Hepatic stellate cell (primary cell): ENCODE results near the gene SHC3.

Experiments
- DNase-seq: peaks from one replicate; pipeline ENCODE4 v3.0.0; 2011; ENCODE audit warnings: low spot score

Gene SHC3

GRCh38 chr9:88985616-88986015 lies 193.0 kb downstream of the SHC3 start:
- DNase-seq, result no peak

GRCh38 chr9:88984543-88984883 lies 194.1 kb downstream of the SHC3 start:
- no peak for DNase-seq

GRCh38 chr9:88983865-88984542 lies 194.6 kb downstream of the SHC3 start:
- DNase-seq, result no peak

- no peak for DNase-seq
Observed at GRCh38 chr9:88980740-88981203, 197.8 kb downstream of the SHC3 start.

- DNase-seq, result no peak
Observed at GRCh38 chr9:88979791-88980190, 198.8 kb downstream of the SHC3 start.

GRCh38 chr9:88979021-88979420 lies 199.6 kb downstream of the SHC3 start:
- no peak for DNase-seq

- no peak for DNase-seq
Observed at GRCh38 chr9:88978034-88978433, 200.6 kb downstream of the SHC3 start.

GRCh38 chr9:88976890-88977257 lies 201.7 kb downstream of the SHC3 start:
- no peak for DNase-seq

- no peak for DNase-seq
Observed at GRCh38 chr9:88975966-88976889, 202.4 kb downstream of the SHC3 start.

- no peak for DNase-seq
Observed at GRCh38 chr9:88974641-88975040, 204.0 kb downstream of the SHC3 start.

GRCh38 chr9:88973281-88974045 lies 205.2 kb downstream of the SHC3 start:
- DNase-seq, result no peak

GRCh38 chr9:88972401-88972800 lies 206.2 kb downstream of the SHC3 start:
- DNase-seq, result no peak

- DNase-seq, result no peak
Observed at GRCh38 chr9:88971131-88971960, 207.3 kb downstream of the SHC3 start.

- no peak for DNase-seq
Observed at GRCh38 chr9:88969646-88970373, 208.8 kb downstream of the SHC3 start.

- no peak for DNase-seq
Observed at GRCh38 chr9:88968799-88969198, 209.8 kb downstream of the SHC3 start.

GRCh38 chr9:88966894-88967676 lies 211.5 kb downstream of the SHC3 start:
- no peak for DNase-seq

- no peak for DNase-seq
Observed at GRCh38 chr9:88965473-88965872, 213.1 kb downstream of the SHC3 start.

- no peak for DNase-seq
Observed at GRCh38 chr9:88960632-88961031, 218.0 kb downstream of the SHC3 start.

GRCh38 chr9:88959727-88960469 lies 218.7 kb downstream of the SHC3 start:
- no peak for DNase-seq

- DNase-seq, result no peak
Observed at GRCh38 chr9:88957526-88957925, 221.1 kb downstream of the SHC3 start.
